Melanocyte of skin (primary cell): ENCODE data around the gene RANBP3. TPM values are rescaled to one million over a fixed set of nuclear protein-coding genes. Genes with fewer than 3 reads are reported as not detected.

Experiments
- total RNA-seq, 2 donors: library from RNA; depleted of rRNA; stranded (reverse); fragments of >200 nt; gene quantifications; 2 replicates each; pipeline ENCODE4 v1.2.3, GENCODE V29; 2012

The RANBP3 gene, protein sequence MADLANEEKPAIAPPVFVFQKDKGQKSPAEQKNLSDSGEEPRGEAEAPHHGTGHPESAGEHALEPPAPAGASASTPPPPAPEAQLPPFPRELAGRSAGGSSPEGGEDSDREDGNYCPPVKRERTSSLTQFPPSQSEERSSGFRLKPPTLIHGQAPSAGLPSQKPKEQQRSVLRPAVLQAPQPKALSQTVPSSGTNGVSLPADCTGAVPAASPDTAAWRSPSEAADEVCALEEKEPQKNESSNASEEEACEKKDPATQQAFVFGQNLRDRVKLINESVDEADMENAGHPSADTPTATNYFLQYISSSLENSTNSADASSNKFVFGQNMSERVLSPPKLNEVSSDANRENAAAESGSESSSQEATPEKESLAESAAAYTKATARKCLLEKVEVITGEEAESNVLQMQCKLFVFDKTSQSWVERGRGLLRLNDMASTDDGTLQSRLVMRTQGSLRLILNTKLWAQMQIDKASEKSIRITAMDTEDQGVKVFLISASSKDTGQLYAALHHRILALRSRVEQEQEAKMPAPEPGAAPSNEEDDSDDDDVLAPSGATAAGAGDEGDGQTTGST
- 10 to 100 TPM; 52.3 to 58.8 TPM for total RNA-seq

DNA sequence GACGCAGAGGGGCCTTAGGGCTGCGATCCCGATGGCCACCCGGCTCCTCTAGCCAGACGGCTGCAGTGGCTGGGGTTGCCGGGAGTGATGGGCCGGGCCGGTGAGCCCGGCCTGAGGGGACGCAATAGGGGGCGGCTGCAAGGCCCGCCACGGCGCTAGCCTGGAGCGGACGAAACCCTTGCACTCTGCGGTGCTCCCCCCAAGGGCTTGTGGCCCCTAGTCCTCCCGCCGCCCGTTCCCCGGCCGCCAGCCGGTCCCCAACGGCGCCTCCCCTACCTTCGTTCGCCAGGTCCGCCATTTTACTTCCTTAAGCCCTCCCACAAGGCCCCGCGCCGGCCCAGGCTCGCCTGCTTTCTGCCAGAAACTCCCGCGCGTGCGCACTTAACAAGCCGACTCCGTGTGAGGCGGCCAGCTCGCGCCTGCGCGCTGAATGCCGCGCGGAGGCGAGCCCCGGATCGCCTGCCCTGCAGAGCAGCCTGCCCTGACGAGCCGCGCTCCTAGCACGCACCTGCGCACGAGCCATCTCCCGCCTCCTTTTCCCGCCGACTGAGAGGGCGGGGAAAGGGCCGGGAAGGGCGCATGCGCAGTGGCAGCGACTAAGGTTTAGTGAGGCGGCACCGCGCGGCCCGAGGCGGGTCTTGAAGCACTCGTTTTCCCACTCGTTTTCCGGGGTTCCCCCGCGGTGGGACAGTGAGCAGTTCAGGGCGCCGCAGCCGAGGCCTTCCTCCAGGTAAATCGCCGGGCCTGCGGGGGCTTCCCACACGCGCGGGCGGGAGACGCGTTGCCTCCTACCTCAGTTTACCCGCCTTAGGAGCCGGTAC, at the start of gene RANBP3:
Gene RANBP3 (minus strand): TSS at position 356 of the 821 bp plus-strand sequence. CDS start 58 bp downstream, at position 298.

DNA sequence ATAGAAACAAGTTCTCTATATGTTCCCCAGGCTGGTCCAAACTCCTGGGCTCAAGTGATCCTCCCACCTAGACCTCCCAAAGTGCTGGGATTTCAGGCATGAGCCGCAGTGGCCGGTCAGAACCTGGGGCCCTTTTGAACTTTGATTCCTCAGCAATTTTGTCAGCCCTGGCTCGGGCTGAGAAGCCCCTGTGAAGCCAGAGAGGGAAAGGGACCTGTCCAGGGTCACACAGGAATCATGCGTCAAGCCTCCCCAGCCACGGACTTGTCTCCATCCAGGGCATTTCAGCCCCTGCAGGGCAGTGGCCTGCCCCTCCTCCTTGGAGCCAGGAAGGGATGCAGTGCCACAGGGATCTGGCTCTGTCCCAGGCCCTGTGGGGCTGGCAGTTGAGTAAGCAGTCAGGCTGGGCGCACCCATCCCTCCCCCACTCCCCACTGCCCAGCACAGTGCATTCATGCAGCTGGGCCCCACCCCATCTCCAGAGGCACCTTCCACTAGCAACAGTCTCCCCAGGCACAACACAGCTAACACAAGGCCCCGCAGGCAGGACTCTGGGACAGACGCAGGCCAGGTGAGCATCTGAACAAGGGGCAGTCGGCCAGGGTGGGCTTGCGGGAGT, 64.1 kb downstream of the RANBP3 start, which contains the start of gene CAPS:
Gene CAPS (plus strand): TSS at position 516 of the 619 bp plus-strand sequence. CDS start 153 bp downstream, outside the sequence.

DNA sequence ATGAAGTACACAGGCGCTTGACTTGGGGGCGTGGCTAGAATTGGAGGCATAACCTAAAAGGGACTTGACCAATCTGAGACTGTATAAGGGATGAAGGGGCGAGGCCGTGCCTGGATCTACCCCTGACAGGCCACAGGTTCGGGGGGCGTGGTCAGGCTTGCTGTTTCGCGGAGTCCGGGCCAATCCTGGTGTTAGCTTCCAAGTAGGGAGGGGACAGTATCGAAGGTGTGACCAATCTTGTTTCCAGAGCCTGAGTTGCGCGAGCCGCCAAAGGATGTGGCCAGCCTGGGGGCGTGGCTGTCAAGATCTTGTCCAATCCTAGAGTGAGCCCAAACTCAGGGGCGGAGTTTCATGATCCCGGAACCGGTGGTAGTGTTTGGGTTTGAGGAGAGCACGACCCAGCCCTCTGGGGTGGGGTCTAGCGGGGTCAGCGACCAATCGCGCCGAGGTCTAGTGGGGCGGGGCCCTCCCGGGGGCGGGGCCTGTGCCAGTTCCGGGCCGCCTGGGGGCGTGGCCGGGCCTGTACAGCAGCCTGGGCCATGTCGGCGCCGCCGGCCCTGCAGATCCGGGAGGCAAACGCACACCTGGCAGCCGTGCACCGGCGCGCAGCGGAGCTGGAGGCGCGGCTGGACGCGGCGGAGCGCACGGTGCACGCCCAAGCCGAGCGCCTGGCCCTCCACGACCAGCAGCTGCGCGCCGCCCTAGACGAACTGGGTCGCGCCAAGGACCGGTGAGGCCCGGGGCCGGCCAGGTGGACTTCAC, 73.4 kb downstream of the RANBP3 start, which contains the start of gene VMAC:
Gene VMAC (plus strand): TSS at position 521 of the 762 bp plus-strand sequence. CDS start 19 bp downstream, at position 540.

DNA sequence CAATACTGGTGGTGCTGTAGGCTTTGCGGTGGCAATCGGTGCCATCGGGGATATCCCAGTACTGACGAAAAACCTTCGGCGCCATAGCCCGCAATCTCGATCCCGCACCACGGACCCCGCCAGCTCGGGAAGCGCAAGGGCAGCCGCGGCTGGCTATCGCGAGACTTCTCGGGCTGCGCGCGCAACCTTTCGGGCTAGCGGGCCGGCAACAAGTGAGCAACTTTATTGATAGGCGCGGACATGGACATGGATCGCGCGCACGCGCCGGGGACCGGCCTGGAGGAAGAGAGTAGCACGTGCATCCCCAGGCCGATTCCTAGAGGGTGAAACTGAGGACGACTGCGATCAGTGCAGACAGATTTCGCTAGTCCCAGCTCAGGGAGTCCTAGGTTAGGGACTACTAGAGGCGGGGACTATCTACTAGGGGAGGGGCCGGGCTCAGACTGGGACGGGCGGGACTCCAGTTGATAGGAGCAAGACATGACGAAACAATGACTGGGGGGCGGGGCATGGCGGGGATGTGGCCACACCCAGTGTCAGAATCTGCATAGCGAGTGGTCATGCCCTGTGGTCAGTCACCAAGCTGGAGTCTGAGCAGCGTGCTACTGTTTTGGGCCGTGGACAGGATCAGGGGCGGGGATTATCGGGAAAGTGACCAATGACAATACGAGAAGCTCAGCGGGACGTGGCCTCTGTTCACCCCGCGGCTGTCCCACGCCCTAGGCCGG, 74.2 kb downstream of the RANBP3 start, which contains the start of gene NDUFA11:
Gene NDUFA11 (minus strand): TSS at position 167 of the 728 bp plus-strand sequence. CDS start 82 bp downstream, at position 85.

Other genes with a start within 250 kb of the RANBP3 start
- 1 to 10 TPM in 1 of 2 donors, under 1 TPM in 1; 0.33 to 1.4 TPM for gene PRR22, start 193.4 kb downstream of the RANBP3 start, total RNA-seq
- 10 to 100 TPM; 45.1 to 55.9 TPM for gene DUS3L, start 187.0 kb downstream of the RANBP3 start, total RNA-seq
- gene NRTN, start 173.1 kb downstream of the RANBP3 start, total RNA-seq = 1 to 10 TPM; 1.0 to 2.0 TPM
- gene FUT6, start 138.4 kb downstream of the RANBP3 start, total RNA-seq = not detected
- not detected for gene FUT3, start 126.7 kb downstream of the RANBP3 start, total RNA-seq
- gene FUT5, start 107.6 kb downstream of the RANBP3 start, total RNA-seq = not detected
- 100 to 1,000 TPM; 293 to 363 TPM for gene NDUFA11, start 74.3 kb downstream of the RANBP3 start, total RNA-seq
- gene VMAC, start 73.3 kb downstream of the RANBP3 start, total RNA-seq = 1 to 10 TPM; 3.0 to 4.1 TPM
- gene CAPS, start 63.9 kb downstream of the RANBP3 start, total RNA-seq = 1 to 10 TPM in 1 of 2 donors, under 1 TPM in 1; 1.00 to 2.8 TPM
- gene RFX2, start 132.4 kb upstream of the RANBP3 start, total RNA-seq = 1 to 10 TPM; 1.7 to 3.3 TPM
- gene ACSBG2, start 157.5 kb upstream of the RANBP3 start, total RNA-seq = not detected